ENCODE results near the gene CMAS. TPM values are rescaled to one million over a fixed set of nuclear protein-coding genes. Genes with fewer than 3 reads are reported as not detected.
"Not testable (repeated sequence)": the region's sequence is repeated elsewhere in the genome, so short reads cannot be mapped to it uniquely, and the experiment has no call there.

CMAS gene
- total RNA-seq, 1 donor from 2014 or later: 37.9 TPM

GRCh38 chr12:22051114-22051698 lies 5.2 kb downstream of the CMAS start:
- Histone ChIP-seq H3K4me2 (ENCODE audit: low read length) (no peak overlapping the region), H3K4me3 (ENCODE audit: insufficient read depth, low read depth, low read length) (no peak overlapping the region), H3K79me2 (ENCODE audit: insufficient read depth, low read length) (peaks cover 61% of the 10 kb centered on the region)

GRCh38 chr12:22052994-22053393 lies 7.0 kb downstream of the CMAS start:
- H3K4me3 Mint-ChIP-seq (ENCODE audit: unreplicated experiment); H3K36me3 ChIP-seq (ENCODE audit: insufficient read depth, low read length); H3K4me1 ChIP-seq (ENCODE audit: insufficient read depth, low read length); H3K4me3 ChIP-seq (ENCODE audit: insufficient read depth, low read depth, low read length); DNase-seq (ENCODE audit: low read depth); H3K4me1 Mint-ChIP-seq (ENCODE audit: low read depth, unreplicated experiment); H3K27ac Mint-ChIP-seq (ENCODE audit: unreplicated experiment); H3K27me3 Mint-ChIP-seq (ENCODE audit: low read depth, unreplicated experiment); H3K27me3 ChIP-seq (ENCODE audit: insufficient read depth, low read length); H3K9ac ChIP-seq (ENCODE audit: low read length); FAIRE-seq; H3K9me3 ChIP-seq (ENCODE audit: insufficient read depth, low read depth, low read length); H3K36me3 Mint-ChIP-seq (ENCODE audit: low read depth, unreplicated experiment); H3K9me3 Mint-ChIP-seq (ENCODE audit: unreplicated experiment); H3K27ac ChIP-seq (ENCODE audit: low read depth, low read length); H3K4me2 ChIP-seq (ENCODE audit: low read length); H2AFZ ChIP-seq (ENCODE audit: low read depth, low read length): not testable (repeated sequence)
- H3K79me2 ChIP-seq (ENCODE audit: insufficient read depth, low read length): peaks cover 43% of the 10 kb centered on the region
- peaks cover 14% of the 10 kb centered on the region for H4K20me1 ChIP-seq (ENCODE audit: insufficient read depth, low read length)

More at GRCh38 chr12:22051114-22051698, 5.2 kb downstream of the CMAS start:
- DNase-seq (ENCODE audit: low read depth) (no peak), FAIRE-seq (no peak)
- Histone ChIP-seq H4K20me1 (ENCODE audit: insufficient read depth, low read length) (peaks cover 15% of the 10 kb centered on the region), H3K36me3 (ENCODE audit: insufficient read depth, low read length) (no peaks in the 10 kb centered on the region), H3K9me3 (ENCODE audit: insufficient read depth, low read depth, low read length) (no peaks in the 10 kb centered on the region), H2AFZ (ENCODE audit: low read depth, low read length) (no peak overlapping the region), H3K9ac (ENCODE audit: low read length) (no peak overlapping the region), H3K4me1 (ENCODE audit: insufficient read depth, low read length) (no peaks in the 10 kb centered on the region), H3K27ac (ENCODE audit: low read depth, low read length) (no peak overlapping the region), H3K27me3 (ENCODE audit: insufficient read depth, low read length) (no peaks in the 10 kb centered on the region)
- no peak for TF ChIP-seq CTCF (IDR thresholded peaks at IDR 0.05; ENCODE audit: insufficient read depth, low read depth, low read length)
- TF ChIP-seq EZH2 (IDR thresholded peaks at IDR 0.05; ENCODE audit: insufficient read depth, low read length): no peak
- H3K36me3 Mint-ChIP-seq (ENCODE audit: low read depth, unreplicated experiment): peaks cover 3% of the 10 kb centered on the region
- H3K9me3 Mint-ChIP-seq (ENCODE audit: unreplicated experiment): no peaks in the 10 kb centered on the region
- H3K27ac Mint-ChIP-seq (ENCODE audit: unreplicated experiment): no peak overlapping the region
- H3K4me1 Mint-ChIP-seq (ENCODE audit: low read depth, unreplicated experiment): peaks cover 5% of the 10 kb centered on the region
- no peak overlapping the region for H3K4me3 Mint-ChIP-seq (ENCODE audit: unreplicated experiment)
- no peaks in the 10 kb centered on the region for H3K27me3 Mint-ChIP-seq (ENCODE audit: low read depth, unreplicated experiment)

- no peaks in the 10 kb centered on the region for H3K27me3 Mint-ChIP-seq (ENCODE audit: low read depth, unreplicated experiment)
- Histone ChIP-seq H3K79me2 (ENCODE audit: insufficient read depth, low read length) (peaks cover 32% of the 10 kb centered on the region), H3K4me3 (ENCODE audit: insufficient read depth, low read depth, low read length) (no peak overlapping the region), H3K9me3 (ENCODE audit: insufficient read depth, low read depth, low read length) (no peaks in the 10 kb centered on the region), H2AFZ (ENCODE audit: low read depth, low read length) (no peak overlapping the region), H3K9ac (ENCODE audit: low read length) (no peak overlapping the region), H3K27ac (ENCODE audit: low read depth, low read length) (no peak overlapping the region), H3K27me3 (ENCODE audit: insufficient read depth, low read length) (no peaks in the 10 kb centered on the region), H3K4me1 (ENCODE audit: insufficient read depth, low read length) (no peaks in the 10 kb centered on the region), H4K20me1 (ENCODE audit: insufficient read depth, low read length) (peaks cover 4% of the 10 kb centered on the region), H3K36me3 (ENCODE audit: insufficient read depth, low read length) (peaks cover 13% of the 10 kb centered on the region), H3K4me2 (ENCODE audit: low read length) (no peak overlapping the region)
- H3K27ac Mint-ChIP-seq (ENCODE audit: unreplicated experiment): no peak overlapping the region
- FAIRE-seq (no peak), DNase-seq (ENCODE audit: low read depth) (no peak)
- TF ChIP-seq EZH2 (IDR thresholded peaks at IDR 0.05; ENCODE audit: insufficient read depth, low read length) (no peak), CTCF (IDR thresholded peaks at IDR 0.05; ENCODE audit: insufficient read depth, low read depth, low read length) (no peak)
- H3K36me3 Mint-ChIP-seq (ENCODE audit: low read depth, unreplicated experiment): peaks cover 5% of the 10 kb centered on the region
- no peaks in the 10 kb centered on the region for H3K9me3 Mint-ChIP-seq (ENCODE audit: unreplicated experiment)
- H3K4me1 Mint-ChIP-seq (ENCODE audit: low read depth, unreplicated experiment): no peaks in the 10 kb centered on the region
- H3K4me3 Mint-ChIP-seq (ENCODE audit: unreplicated experiment): no peak overlapping the region
Observed at GRCh38 chr12:22054155-22054554, 8.1 kb downstream of the CMAS start.

Data from astrocyte (in vitro differentiated cells and primary cell).